HCT116 (cell line): ENCODE data around the gene ADA. TPM values are rescaled to one million over a fixed set of nuclear protein-coding genes. Genes with fewer than 3 reads are reported as not detected.
"Not testable (repeated sequence)": the region's sequence is repeated elsewhere in the genome, so short reads cannot be mapped to it uniquely, and the experiment has no call there.

Experiments
- ATAC-seq: fragments of 200-7000 bp; cut with Tn5 transposase; 2 replicates; pipeline ENCODE4 v1.9.1; 2020; ENCODE audit warnings: mild to moderate bottlenecking, moderate library complexity
- BruUV-seq: library from RNA; stranded (reverse); fragments of 400-500 nt; replicated peaks from 2 replicates; lab custom pipeline; 2021; lab: Mats Ljungman, UMichigan
- CTCF ChIA-PET: fragments of 300-600 bp; sonication (Branson Sonifier 250); formaldehyde crosslinking; loops from one replicate; lab custom pipeline; 2021; ENCODE audit warnings: antibody characterized with exemption; lab: Charles Lee
- POLR2A ChIA-PET: fragments of 300-600, 350-600 bp; sonication (Branson Sonifier 250); formaldehyde crosslinking; loops from one replicate; lab custom pipeline; 2021; ENCODE audit warnings: antibody characterized with exemption; lab: Charles Lee
- RAD21 ChIA-PET, 2 experiments: fragments of 300-600 bp; sonication (Branson Sonifier 250); formaldehyde crosslinking; loops; one replicate each; lab custom pipeline; 2023; ENCODE audit warnings: low total read pairs in 2 of 2; ENCODE audit not compliant: uncharacterized antibody in 2 of 2, unreplicated experiment in 2 of 2, low non-redundant PET in 1 of 2; lab: Charles Lee
- DNase-seq: peaks from one replicate; pipeline ENCODE4 v3.0.0-alpha.2; 2010; ENCODE audit warnings: low read depth, low spot score
- H2AFZ ChIP-seq: fragments of 200-600 bp; shearing (Covaris generic), sonication (generic); 2 replicates; pipeline ENCODE4 v1.6.1; 2017; ENCODE audit warnings: low read depth, mixed run types, mixed read lengths, antibody characterized with exemption, low read length; ENCODE audit not compliant: poor library complexity, severe bottlenecking
- H3K27ac ChIP-seq: 2 replicates; pipeline ENCODE4 v1.5.1; 2012; ENCODE audit warnings: low read depth, low read length
- H3K27me3 ChIP-seq: fragments of 200-600 bp; sonication (generic); 2 replicates; pipeline ENCODE4 v1.6.1; 2016; ENCODE audit warnings: mixed run types, low read length, mixed read lengths; ENCODE audit not compliant: insufficient read depth
- H3K36me3 ChIP-seq, 2 experiments: fragments of 200-500 bp in 1 of 2; fragments of 200-600 bp in 1 of 2; sonication (Bioruptor generic) in 1 of 2; sonication (generic) in 1 of 2; 2 replicates each; pipeline versions ENCODE4 v1.5.1 to v1.6.1; 2014 to 2016; ENCODE audit warnings: low read length in 2 of 2, inconsistent platforms in 1 of 2, mixed read lengths in 1 of 2, mixed run types in 1 of 2; ENCODE audit not compliant: insufficient read depth in 2 of 2, control insufficient read depth in 1 of 2
- H3K4me1 ChIP-seq, 2 experiments: fragments of 200-600 bp in 1 of 2; sonication (generic) in 1 of 2; 2 replicates each; pipeline versions ENCODE4 v1.5.1 to v1.6.1; 2012 to 2017; ENCODE audit warnings: low read length in 2 of 2, inconsistent platforms in 1 of 2, mild to moderate bottlenecking in 1 of 2, mixed read lengths in 1 of 2, mixed run types in 1 of 2, moderate library complexity in 1 of 2; ENCODE audit not compliant: insufficient read depth in 2 of 2, control insufficient read depth in 1 of 2
- H3K4me2 ChIP-seq: fragments of 200-600 bp; sonication (generic); 2 replicates; pipeline ENCODE4 v1.6.1; 2017; ENCODE audit warnings: mixed run types, low read length, mixed read lengths
- H3K4me3 ChIP-seq, 2 experiments: fragments of 200-600 bp in 1 of 2; sonication (generic) in 1 of 2; replicated peaks in 1 of 2; 2 replicates each; pipeline ENCODE4 v1.5.1; 2011 to 2016; ENCODE audit warnings: low read length in 2 of 2, control low read depth in 1 of 2, low read depth in 1 of 2, mild to moderate bottlenecking in 1 of 2, mixed read lengths in 1 of 2, mixed run types in 1 of 2
- H3K79me2 ChIP-seq: fragments of 200-600 bp; sonication (generic); 2 replicates; pipeline ENCODE4 v1.6.1; 2017; ENCODE audit warnings: mild to moderate bottlenecking, mixed run types, low read length, moderate library complexity, mixed read lengths; ENCODE audit not compliant: insufficient read depth
- H3K9ac ChIP-seq: fragments of 200-600 bp; sonication (generic); 2 replicates; pipeline ENCODE4 v1.6.1; 2016; ENCODE audit warnings: low read length, mixed read lengths
- H3K9me2 ChIP-seq: fragments of 200-600 bp; sonication (generic), shearing (Covaris generic); 2 replicates; pipeline ENCODE4 v1.6.1; 2017; ENCODE audit warnings: mixed run types, mild to moderate bottlenecking, moderate library complexity; ENCODE audit not compliant: insufficient read depth
- H3K9me3 ChIP-seq, 2 experiments: fragments of 200-500 bp in 1 of 2; fragments of 200-600 bp in 1 of 2; sonication (Bioruptor generic) in 1 of 2; sonication (generic) in 1 of 2; 2 replicates each; pipeline ENCODE4 v1.6.1; 2014 to 2017; ENCODE audit warnings: low read length in 2 of 2, mixed read lengths in 2 of 2, inconsistent platforms in 1 of 2, low read depth in 1 of 2, mild to moderate bottlenecking in 1 of 2, mixed run types in 1 of 2, moderate library complexity in 1 of 2; ENCODE audit not compliant: control insufficient read depth in 1 of 2, insufficient read depth in 1 of 2
- H4K20me1 ChIP-seq: fragments of 200-600 bp; sonication (generic), shearing (Covaris generic); 2 replicates; pipeline ENCODE4 v1.6.1; 2017; ENCODE audit warnings: mixed run types, mild to moderate bottlenecking, moderate library complexity; ENCODE audit not compliant: insufficient read depth
- CBX3 ChIP-seq: IDR thresholded peaks from 2 replicates; pipeline ENCODE4 v1.6.1; 2012; ENCODE audit warnings: low read depth
- CEBPB ChIP-seq: IDR thresholded peaks from 2 replicates; pipeline ENCODE4 v1.6.1; 2012; ENCODE audit warnings: low read depth
- EGR1 ChIP-seq: IDR thresholded peaks from 2 replicates; pipeline ENCODE4 v1.6.1; 2012; ENCODE audit warnings: low read depth
- EZH2 ChIP-seq: fragments of 200-600 bp; sonication (generic); IDR thresholded peaks from 2 replicates; pipeline ENCODE4 v1.6.1; 2017; ENCODE audit warnings: antibody characterized with exemption, mixed run types
- SP1 ChIP-seq: IDR thresholded peaks from 2 replicates; pipeline ENCODE4 v1.6.1; 2012; ENCODE audit warnings: low read depth
- intact Hi-C: fragments of 100-400 bp; cut with micrococcal nuclease; formaldehyde crosslinking; loops from 2 replicates; pipeline ENCODE4 v1.10.0; 2022
- total RNA-seq: library from RNA; stranded (reverse); gene quantifications from one replicate; pipeline ENCODE4 v1.2.1, GENCODE V29; 2021; ENCODE audit not compliant: unreplicated experiment
- TF ChIP-seq, protein P1 (sequence below), 3 experiments: fragments of 200-600 bp in 1 of 3; sonication (generic) in 1 of 3; IDR thresholded peaks in 2 of 3; conservative IDR thresholded peaks in 1 of 3; 2 replicates each; pipeline ENCODE4 v1.5.1; 2012 to 2017; ENCODE audit warnings: low read depth in 2 of 3, low read length in 2 of 3, antibody characterized with exemption in 1 of 3, borderline replicate concordance in 1 of 3, control low read depth in 1 of 3, mild to moderate bottlenecking in 1 of 3, mixed read lengths in 1 of 3, mixed run types in 1 of 3, moderate library complexity in 1 of 3; ENCODE audit not compliant: insufficient read depth in 1 of 3

Gene ADA
- total RNA-seq, 1 experiment from 2014 or later: 25.9 TPM

DNA sequence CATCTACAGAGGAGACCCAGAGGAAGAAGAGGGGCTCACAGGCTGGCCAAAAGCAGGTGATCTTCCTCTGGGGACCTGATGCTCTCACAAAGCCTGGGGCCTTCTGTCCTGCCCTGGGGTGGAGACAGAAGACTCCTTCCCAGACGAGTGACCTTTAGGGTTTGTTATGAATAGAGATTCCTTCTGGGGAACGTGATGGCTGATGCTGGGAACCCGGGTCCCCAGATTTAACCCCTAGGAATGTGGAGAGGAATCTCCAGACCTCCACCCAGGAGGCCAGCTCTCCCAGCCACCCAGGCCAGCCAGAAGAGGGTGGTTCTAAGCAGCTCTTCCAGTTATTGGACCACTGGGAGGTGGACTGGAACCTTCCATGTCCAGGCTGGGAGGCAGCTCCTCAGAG is 46.9 kb upstream of the ADA start:
- H3K27ac ChIP-seq: no peak overlapping the region
- H3K79me2 ChIP-seq: no peaks in the 10 kb centered on the region
- ChIA-PET RAD21 (no interaction called here), CTCF (no interaction called here), POLR2A (no interaction called here)
- H3K4me1 ChIP-seq: peaks cover 17 to 18% of the 10 kb centered on the region in 2 experiments
- H2AFZ ChIP-seq: no peak overlapping the region
- intact Hi-C loops: no loop called here
- TF ChIP-seq CBX3 (no peak), EGR1 (no peak), EZH2 (no peak), CEBPB (no peak), SP1 (no peak)
- TF ChIP-seq, protein P1, sequence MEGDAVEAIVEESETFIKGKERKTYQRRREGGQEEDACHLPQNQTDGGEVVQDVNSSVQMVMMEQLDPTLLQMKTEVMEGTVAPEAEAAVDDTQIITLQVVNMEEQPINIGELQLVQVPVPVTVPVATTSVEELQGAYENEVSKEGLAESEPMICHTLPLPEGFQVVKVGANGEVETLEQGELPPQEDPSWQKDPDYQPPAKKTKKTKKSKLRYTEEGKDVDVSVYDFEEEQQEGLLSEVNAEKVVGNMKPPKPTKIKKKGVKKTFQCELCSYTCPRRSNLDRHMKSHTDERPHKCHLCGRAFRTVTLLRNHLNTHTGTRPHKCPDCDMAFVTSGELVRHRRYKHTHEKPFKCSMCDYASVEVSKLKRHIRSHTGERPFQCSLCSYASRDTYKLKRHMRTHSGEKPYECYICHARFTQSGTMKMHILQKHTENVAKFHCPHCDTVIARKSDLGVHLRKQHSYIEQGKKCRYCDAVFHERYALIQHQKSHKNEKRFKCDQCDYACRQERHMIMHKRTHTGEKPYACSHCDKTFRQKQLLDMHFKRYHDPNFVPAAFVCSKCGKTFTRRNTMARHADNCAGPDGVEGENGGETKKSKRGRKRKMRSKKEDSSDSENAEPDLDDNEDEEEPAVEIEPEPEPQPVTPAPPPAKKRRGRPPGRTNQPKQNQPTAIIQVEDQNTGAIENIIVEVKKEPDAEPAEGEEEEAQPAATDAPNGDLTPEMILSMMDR (IDR thresholded peaks at IDR 0.05 in 2 of 3, conservative IDR thresholded peaks at IDR 0.05 in 1 of 3; ENCODE audit: borderline replicate concordance in 1 of 3, insufficient read depth in 1 of 3, low read depth in 2 of 3, low read length in 2 of 3): no peak
- no peak overlapping the region for H3K4me2 ChIP-seq
- DNase-seq (no peak), ATAC-seq (no peak)
- H3K9me2 ChIP-seq: no peaks in the 10 kb centered on the region
- no peak overlapping the region for H3K9ac ChIP-seq
- H3K4me3 ChIP-seq: no peak overlapping the region
- H3K9me3 ChIP-seq: no peaks in the 10 kb centered on the region
- no peaks in the 10 kb centered on the region for H4K20me1 ChIP-seq
- H3K27me3 ChIP-seq: 0 out of 2 replicates have a peak, but pooled peaks cover 4% of the 10 kb centered on the region
- H3K36me3 ChIP-seq: no peaks in the 10 kb centered on the region
- BruUV-seq: no TSS peak

DNA sequence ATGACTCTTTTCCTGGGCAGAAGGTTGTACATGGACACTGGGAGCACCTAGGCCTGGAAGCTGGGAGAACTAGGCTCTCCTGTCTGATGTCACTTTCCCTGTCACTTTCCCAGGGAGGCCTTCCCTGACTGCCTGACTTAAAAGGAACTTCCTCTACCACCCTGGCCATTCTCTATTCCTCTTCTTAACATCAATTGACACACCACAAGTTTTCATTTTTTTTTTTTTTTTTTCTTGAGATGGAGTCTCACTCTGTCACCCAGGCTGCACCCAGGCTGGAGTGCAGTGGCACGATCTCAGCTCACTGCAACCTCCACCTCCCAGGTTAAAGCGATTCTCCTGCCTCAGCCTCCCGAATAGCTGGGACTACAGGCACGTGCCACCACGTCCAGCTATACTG is 45.5 kb upstream of the ADA start:
- POLR2A ChIA-PET, ATAC-seq, BruUV-seq, H3K4me3 ChIP-seq, H3K27me3 ChIP-seq, CTCF ChIA-PET, H3K9me2 ChIP-seq, H2AFZ ChIP-seq, H3K9ac ChIP-seq, H3K4me2 ChIP-seq, H3K27ac ChIP-seq, H3K79me2 ChIP-seq, H4K20me1 ChIP-seq, intact Hi-C loops, DNase-seq, H3K36me3 ChIP-seq, H3K9me3 ChIP-seq: not testable (repeated sequence)
- H3K4me1 ChIP-seq: peaks cover 29% of the 10 kb centered on the region in 2 experiments
- RAD21 ChIA-PET: interaction anchor here in 1 of 2 experiments (0.6 kb wide), 1 partner anchor 12 kb away, joined by 3 read pairs; no protein-coding TSS in a partner anchor
